ENCODE data around the gene MIER3.

The MIER3 gene

DNA sequence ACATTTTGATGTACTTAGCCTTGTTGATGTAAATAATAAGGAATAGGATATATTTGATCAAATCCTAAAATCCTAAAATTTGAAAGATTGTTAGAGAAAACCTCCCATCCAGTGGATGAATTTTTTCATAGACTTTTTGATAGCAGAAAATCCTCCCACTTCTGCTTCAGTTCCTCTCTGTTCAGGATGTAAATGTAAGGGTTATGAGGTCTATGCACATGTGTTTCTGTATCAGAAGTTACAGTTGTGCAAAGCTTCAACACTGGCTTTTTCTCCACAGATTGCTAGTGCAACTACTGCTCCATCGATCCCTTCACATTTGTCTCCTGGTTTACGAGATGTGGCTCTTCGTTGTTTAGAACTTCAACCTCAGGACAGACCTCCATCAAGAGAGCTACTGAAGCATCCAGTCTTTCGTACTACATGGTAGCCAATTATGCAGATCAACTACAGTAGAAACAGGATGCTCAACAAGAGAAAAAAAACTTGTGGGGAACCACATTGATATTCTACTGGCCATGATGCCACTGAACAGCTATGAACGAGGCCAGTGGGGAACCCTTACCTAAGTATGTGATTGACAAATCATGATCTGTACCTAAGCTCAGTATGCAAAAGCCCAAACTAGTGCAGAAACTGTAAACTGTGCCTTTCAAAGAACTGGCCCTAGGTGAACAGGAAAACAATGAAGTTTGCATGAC lies 58.5 kb downstream of the MIER3 start:
- DNase-seq, result no peak

DNA sequence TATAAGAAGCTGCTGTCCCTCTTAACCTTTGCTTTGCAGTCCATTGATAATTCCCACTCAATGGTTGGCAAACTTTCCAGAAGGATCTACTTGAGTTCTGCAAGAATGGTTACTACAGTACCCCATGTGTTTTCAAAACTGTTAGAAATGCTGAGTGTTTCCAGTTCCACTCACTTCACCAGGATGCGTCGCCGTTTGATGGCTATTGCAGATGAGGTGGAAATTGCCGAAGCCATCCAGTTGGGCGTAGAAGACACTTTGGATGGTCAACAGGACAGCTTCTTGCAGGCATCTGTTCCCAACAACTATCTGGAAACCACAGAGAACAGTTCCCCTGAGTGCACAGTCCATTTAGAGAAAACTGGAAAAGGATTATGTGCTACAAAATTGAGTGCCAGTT lies 70.4 kb downstream of the MIER3 start:
- DNase-seq, result no peak

DNA sequence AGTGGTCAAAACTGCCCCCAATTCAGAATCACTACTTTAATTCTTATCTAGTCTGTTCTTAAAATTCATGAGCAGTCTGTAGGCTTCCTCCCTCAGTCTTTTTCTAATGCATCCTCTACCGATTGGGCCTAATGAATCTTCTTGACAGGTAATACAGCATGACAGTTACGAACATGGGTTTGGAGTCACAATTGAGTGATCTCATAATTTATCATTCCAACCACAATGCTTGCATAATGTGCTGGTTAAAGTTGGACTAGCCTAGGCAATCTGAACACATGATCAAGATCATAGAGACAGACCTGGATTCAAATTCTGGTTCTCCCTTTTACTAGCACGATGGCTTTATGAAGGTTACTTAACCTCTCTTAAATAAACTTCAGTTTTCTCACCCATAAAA lies 75.6 kb downstream of the MIER3 start:
- DNase-seq, result no peak

DNA sequence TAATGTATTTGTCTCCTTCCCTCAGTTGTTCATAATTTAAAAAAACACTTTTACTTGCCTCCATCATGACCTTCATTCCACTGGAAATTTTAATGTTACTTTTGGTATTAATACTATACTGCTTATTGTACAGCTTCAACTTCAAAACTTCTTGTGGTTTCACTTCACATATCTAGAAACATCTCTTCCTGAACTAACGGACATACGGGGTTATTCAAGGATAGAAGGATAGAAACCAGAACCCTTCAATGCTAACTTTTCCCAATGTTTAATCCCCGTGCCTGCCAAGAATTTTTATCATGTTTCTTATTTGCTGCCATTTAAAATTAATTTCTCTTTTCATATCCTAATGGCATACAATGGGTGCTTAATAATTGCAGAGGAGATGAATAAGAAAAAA lies 78.9 kb downstream of the MIER3 start:
- no peak for DNase-seq

DNA sequence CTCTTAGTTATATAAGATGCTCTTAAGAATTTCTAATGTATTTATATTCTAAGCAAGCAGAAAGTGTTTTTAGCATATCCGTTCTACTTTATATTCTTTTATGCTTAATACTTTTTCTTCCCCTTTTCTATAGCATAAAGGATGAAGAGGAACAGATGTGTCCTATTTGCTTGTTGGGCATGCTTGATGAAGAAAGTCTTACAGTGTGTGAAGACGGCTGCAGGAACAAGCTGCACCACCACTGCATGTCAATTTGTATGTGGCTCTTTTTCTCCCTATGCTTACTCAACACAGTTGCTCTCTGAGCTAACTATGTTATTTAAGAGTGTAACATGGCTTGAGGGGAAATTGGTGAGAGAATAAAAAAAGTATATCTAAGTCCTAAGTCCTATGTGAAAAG lies 80.1 kb downstream of the MIER3 start:
- DNase-seq, result no peak

Measured in stimulated activated naive CD4-positive, alpha-beta T cell (primary cell).